CD4-positive, alpha-beta memory T cell (primary cell): ENCODE data around the gene FCN1. TPM values are rescaled to one million over a fixed set of nuclear protein-coding genes. Genes with fewer than 3 reads are reported as not detected.

ENCODE experiments used
- CTCF ChIA-PET: fragments of 350-600 bp; sonication (Branson Sonifier 250); formaldehyde crosslinking; loops from one replicate; lab custom pipeline; 2021; ENCODE audit warnings: inconsistent platforms; ENCODE audit not compliant: partially characterized antibody; lab: Charles Lee
- POLR2A ChIA-PET: fragments of 350-600 bp; sonication (Branson Sonifier 250); formaldehyde crosslinking; loops from one replicate; lab custom pipeline; 2021; ENCODE audit not compliant: partially characterized antibody; lab: Charles Lee
- DNase-seq, 5 donors: peaks; one replicate each; pipeline versions ENCODE4 v3.0.0 to v3.0.0-alpha.2; 2020 to 2022; ENCODE audit warnings: mixed read lengths in 1 of 5
- H3K27ac ChIP-seq: one replicate; pipeline ENCODE4 v1.7.0; 2013; ENCODE audit warnings: low read depth, low read length
- H3K27me3 ChIP-seq: 2 replicates; pipeline ENCODE4 v1.7.0; 2013; ENCODE audit warnings: mild to moderate bottlenecking, low read length, moderate library complexity; ENCODE audit not compliant: insufficient read depth
- H3K36me3 ChIP-seq: 2 replicates; pipeline ENCODE4 v1.7.0; 2013; ENCODE audit warnings: mild to moderate bottlenecking, low read length, moderate library complexity; ENCODE audit not compliant: insufficient read depth
- H3K4me1 ChIP-seq: 2 replicates; pipeline ENCODE4 v1.7.0; 2013; ENCODE audit warnings: mild to moderate bottlenecking, low read length, moderate library complexity; ENCODE audit not compliant: insufficient read depth
- H3K4me3 ChIP-seq, 2 donors: one replicate each; pipeline ENCODE4 v1.7.0; 2013; ENCODE audit warnings: low read length in 2 of 2, mild to moderate bottlenecking in 1 of 2
- H3K9me3 ChIP-seq, 2 donors: one replicate each; pipeline ENCODE4 v1.7.0; 2013; ENCODE audit warnings: low read length in 2 of 2, control low read depth in 1 of 2; ENCODE audit not compliant: control insufficient read depth in 1 of 2
- H3K27ac Mint-ChIP-seq, 7 donors: one replicate each; pipeline ENCODE4 v1.8.0; 2020 to 2021; ENCODE audit warnings: mixed read lengths in 7 of 7, mild to moderate bottlenecking in 6 of 7, inconsistent platforms in 3 of 7, moderate library complexity in 3 of 7
- H3K27me3 Mint-ChIP-seq, 2 donors: one replicate each; pipeline ENCODE4 v1.8.0; 2020 to 2021; ENCODE audit warnings: mixed read lengths in 2 of 2
- H3K36me3 Mint-ChIP-seq, 2 donors: one replicate each; pipeline ENCODE4 v1.8.0; 2020 to 2021; ENCODE audit warnings: mixed read lengths in 2 of 2, inconsistent platforms in 1 of 2, mild to moderate bottlenecking in 1 of 2
- H3K4me1 Mint-ChIP-seq, 4 donors: one replicate each; pipeline ENCODE4 v1.8.0; 2020 to 2021; ENCODE audit warnings: mixed read lengths in 4 of 4, mild to moderate bottlenecking in 1 of 4
- H3K4me3 Mint-ChIP-seq, 8 donors: one replicate each; pipeline ENCODE4 v1.8.0; 2020 to 2021; ENCODE audit warnings: mixed read lengths in 8 of 8, mild to moderate bottlenecking in 7 of 8, moderate library complexity in 6 of 8, inconsistent platforms in 3 of 8
- H3K9me3 Mint-ChIP-seq, 8 donors: one replicate each; pipeline ENCODE4 v1.8.0; 2020 to 2021; ENCODE audit warnings: mixed read lengths in 8 of 8, mild to moderate bottlenecking in 5 of 8, inconsistent platforms in 3 of 8, moderate library complexity in 1 of 8
- intact Hi-C: fragments of 100-400 bp; cut with micrococcal nuclease; formaldehyde crosslinking; loops from one replicate; pipeline ENCODE4 v1.15.1; 2023
- polyA plus RNA-seq, 2 donors: library from polyadenylated mRNA; unstranded; fragments of 300-500 nt; fragmentation: Illumina TruSeq; gene quantifications; one replicate each; pipeline ENCODE4 v1.2.3, GENCODE V29; 2021
- total RNA-seq, 2 experiments: library from RNA; stranded (reverse); gene quantifications; one replicate each; pipeline ENCODE4 v1.2.3, GENCODE V29; 2021

FCN1 gene
- total and polyA plus RNA-seq, 4 experiments from 2014 or later: 0.48 to 4.6 (median 2.5) TPM

GRCh38 chr9:134935056-134935640 is 17.4 kb upstream of the FCN1 start:
- H3K9me3 Mint-ChIP-seq: no peaks in the 10 kb centered on the region
- intact Hi-C loops: no loop called here
- Histone ChIP-seq H3K4me1 (no peaks in the 10 kb centered on the region), H3K27ac (no peak overlapping the region), H3K4me3 (no peak overlapping the region), H3K36me3 (no peaks in the 10 kb centered on the region), H3K27me3 (no peaks in the 10 kb centered on the region), H3K9me3 (no peaks in the 10 kb centered on the region)
- no peak overlapping the region for H3K27ac Mint-ChIP-seq
- ChIA-PET CTCF (no interaction called here), POLR2A (no interaction called here)
- no peak for DNase-seq
- peaks cover 0 to 3% (median 0%) of the 10 kb centered on the region in 4 donors for H3K4me1 Mint-ChIP-seq
- peaks cover 8 to 12% of the 10 kb centered on the region in 2 donors for H3K27me3 Mint-ChIP-seq
- H3K4me3 Mint-ChIP-seq: no peak overlapping the region
- H3K36me3 Mint-ChIP-seq: no peaks in the 10 kb centered on the region

GRCh38 chr9:134933076-134933659 is 15.5 kb upstream of the FCN1 start:
- intact Hi-C loops: no loop called here
- Mint-ChIP-seq H3K9me3 (no peaks in the 10 kb centered on the region), H3K4me1 (peaks cover 0 to 3% (median 0%) of the 10 kb centered on the region in 4 donors), H3K36me3 (no peaks in the 10 kb centered on the region), H3K27ac (no peak overlapping the region), H3K27me3 (peaks cover 7 to 10% of the 10 kb centered on the region in 2 donors), H3K4me3 (no peak overlapping the region)
- Histone ChIP-seq H3K27ac (no peak overlapping the region), H3K9me3 (no peaks in the 10 kb centered on the region), H3K4me3 (no peak overlapping the region), H3K4me1 (no peaks in the 10 kb centered on the region), H3K36me3 (no peaks in the 10 kb centered on the region), H3K27me3 (no peaks in the 10 kb centered on the region)
- POLR2A ChIA-PET: no interaction called here
- CTCF ChIA-PET: no interaction called here
- DNase-seq: no peak

- ChIA-PET POLR2A (no interaction called here), CTCF (no interaction called here)
- no peaks in the 10 kb centered on the region for H3K4me1 ChIP-seq
Measured at GRCh38 chr9:134932606-134933005, 14.9 kb upstream of the FCN1 start.

GRCh38 chr9:134932171-134932570 is 14.5 kb upstream of the FCN1 start:
- DNase-seq: no peak
- ChIA-PET CTCF (no interaction called here), POLR2A (no interaction called here)
- H3K27me3 ChIP-seq: no peaks in the 10 kb centered on the region
- H3K36me3 ChIP-seq: no peaks in the 10 kb centered on the region
- no peaks in the 10 kb centered on the region for H3K9me3 ChIP-seq
- H3K4me1 ChIP-seq: no peaks in the 10 kb centered on the region
- Mint-ChIP-seq H3K27me3 (peaks cover 7 to 11% of the 10 kb centered on the region in 2 donors), H3K27ac (no peak overlapping the region), H3K4me1 (peaks cover 0 to 3% (median 0%) of the 10 kb centered on the region in 4 donors), H3K36me3 (no peaks in the 10 kb centered on the region), H3K9me3 (no peaks in the 10 kb centered on the region), H3K4me3 (no peak overlapping the region)
- intact Hi-C loops: no loop called here
- H3K4me3 ChIP-seq: no peak overlapping the region
- H3K27ac ChIP-seq: no peak overlapping the region

More at GRCh38 chr9:134932606-134933005, 14.9 kb upstream of the FCN1 start:
- intact Hi-C loops: no loop called here
- Mint-ChIP-seq H3K4me1 (peaks cover 0 to 3% (median 0%) of the 10 kb centered on the region in 4 donors), H3K36me3 (no peaks in the 10 kb centered on the region), H3K9me3 (no peaks in the 10 kb centered on the region), H3K27me3 (peaks cover 7 to 11% of the 10 kb centered on the region in 2 donors), H3K27ac (no peak overlapping the region), H3K4me3 (no peak overlapping the region)
- DNase-seq: no peak
- H3K27me3 ChIP-seq: no peaks in the 10 kb centered on the region
- no peaks in the 10 kb centered on the region for H3K36me3 ChIP-seq
- no peak overlapping the region for H3K27ac ChIP-seq
- no peaks in the 10 kb centered on the region for H3K9me3 ChIP-seq
- no peak overlapping the region for H3K4me3 ChIP-seq

- DNase-seq: no peak
- Histone ChIP-seq H3K4me3 (no peak overlapping the region), H3K36me3 (no peaks in the 10 kb centered on the region), H3K9me3 (no peaks in the 10 kb centered on the region), H3K4me1 (no peaks in the 10 kb centered on the region), H3K27me3 (no peaks in the 10 kb centered on the region), H3K27ac (no peak overlapping the region)
- H3K4me3 Mint-ChIP-seq: no peak overlapping the region
- intact Hi-C loops: no loop called here
- peak overlapping the region in 1 of 7 donors; percentile 22 for H3K27ac Mint-ChIP-seq
- H3K4me1 Mint-ChIP-seq: peaks cover 0 to 3% (median 0%) of the 10 kb centered on the region in 4 donors
- ChIA-PET POLR2A (no interaction called here), CTCF (no interaction called here)
- H3K9me3 Mint-ChIP-seq: no peaks in the 10 kb centered on the region
- H3K36me3 Mint-ChIP-seq: no peaks in the 10 kb centered on the region
- H3K27me3 Mint-ChIP-seq: peaks cover 7 to 11% of the 10 kb centered on the region in 2 donors
Measured at GRCh38 chr9:134930398-134930797, 12.7 kb upstream of the FCN1 start.

GRCh38 chr9:134929193-134930158 is 11.8 kb upstream of the FCN1 start:
- Histone ChIP-seq H3K36me3 (no peaks in the 10 kb centered on the region), H3K4me3 (no peak overlapping the region), H3K27ac (no peak overlapping the region), H3K27me3 (no peaks in the 10 kb centered on the region), H3K4me1 (no peaks in the 10 kb centered on the region), H3K9me3 (no peaks in the 10 kb centered on the region)
- POLR2A ChIA-PET: no interaction called here
- Mint-ChIP-seq H3K27me3 (peaks cover 7 to 8% of the 10 kb centered on the region in 2 donors), H3K4me1 (peaks cover 0 to 3% (median 0%) of the 10 kb centered on the region in 4 donors), H3K36me3 (no peaks in the 10 kb centered on the region), H3K27ac (no peak overlapping the region), H3K4me3 (peak overlapping the region in 1 of 8 donors; percentile 27), H3K9me3 (no peaks in the 10 kb centered on the region)
- CTCF ChIA-PET: no interaction called here
- no peak for DNase-seq
- intact Hi-C loops: no loop called here
